GM18868 (cell line): Measurements from ENCODE around the gene ARMC5.
"Not testable (repeated sequence)": the region's sequence is repeated elsewhere in the genome, so short reads cannot be mapped to it uniquely, and the experiment has no call there.

Source experiments
- ATAC-seq: cut with Tn5 transposase; IDR thresholded peaks from one replicate; pipeline ENCODE4 v1.9.1; 2021; ENCODE audit warnings: mild to moderate bottlenecking, moderate library complexity; ENCODE audit not compliant: unreplicated experiment

The ARMC5 gene

GRCh38 chr16:31435341-31436220 lies 23.7 kb upstream of the ARMC5 start:
- ATAC-seq: no peak

GRCh38 chr16:31436221-31437045 lies 22.9 kb upstream of the ARMC5 start:
- no peak for ATAC-seq

- no peak for ATAC-seq
These were observed 20.9 kb upstream of the ARMC5 start for GRCh38 chr16:31438414-31438813.

- not testable (repeated sequence) for ATAC-seq
These were observed 20.3 kb upstream of the ARMC5 start for GRCh38 chr16:31439023-31439422.

- no peak for ATAC-seq
These were observed 19.8 kb upstream of the ARMC5 start for GRCh38 chr16:31439519-31439918.

- ATAC-seq: no peak
These were observed 18.7 kb upstream of the ARMC5 start for GRCh38 chr16:31440516-31441184.

GRCh38 chr16:31441956-31442355 lies 17.3 kb upstream of the ARMC5 start:
- ATAC-seq: no peak

GRCh38 chr16:31445931-31446330 lies 13.4 kb upstream of the ARMC5 start:
- ATAC-seq: not testable (repeated sequence)

- ATAC-seq: no peak
These were observed 8.1 kb upstream of the ARMC5 start for GRCh38 chr16:31451201-31451600.

GRCh38 chr16:31451681-31452351 lies 7.5 kb upstream of the ARMC5 start:
- ATAC-seq: peak; percentile 65

GRCh38 chr16:31452631-31453106 lies 6.6 kb upstream of the ARMC5 start:
- ATAC-seq: no peak

- no peak for ATAC-seq
These were observed 5.8 kb upstream of the ARMC5 start for GRCh38 chr16:31453255-31454204.

GRCh38 chr16:31455601-31456314 lies 3.5 kb upstream of the ARMC5 start:
- ATAC-seq: no peak

- ATAC-seq: no peak
These were observed 2.3 kb upstream of the ARMC5 start for GRCh38 chr16:31456988-31457360.

GRCh38 chr16:31458073-31458843 lies 1.0 kb upstream of the ARMC5 start:
- no peak for ATAC-seq

GRCh38 chr16:31459687-31460581 lies 633 bp downstream of the ARMC5 start:
- ATAC-seq: peak; percentile 70

- ATAC-seq: no peak
These were observed 1.3 kb downstream of the ARMC5 start for GRCh38 chr16:31460582-31461002.
